Measurements from ENCODE around the gene CFAP20. TPM values are rescaled to one million over a fixed set of nuclear protein-coding genes. Genes with fewer than 3 reads are reported as not detected.

Gene CFAP20
- total RNA-seq, 4 donors from 2014 or later = 34.8 to 90.2 (median 57.7) TPM

DNA sequence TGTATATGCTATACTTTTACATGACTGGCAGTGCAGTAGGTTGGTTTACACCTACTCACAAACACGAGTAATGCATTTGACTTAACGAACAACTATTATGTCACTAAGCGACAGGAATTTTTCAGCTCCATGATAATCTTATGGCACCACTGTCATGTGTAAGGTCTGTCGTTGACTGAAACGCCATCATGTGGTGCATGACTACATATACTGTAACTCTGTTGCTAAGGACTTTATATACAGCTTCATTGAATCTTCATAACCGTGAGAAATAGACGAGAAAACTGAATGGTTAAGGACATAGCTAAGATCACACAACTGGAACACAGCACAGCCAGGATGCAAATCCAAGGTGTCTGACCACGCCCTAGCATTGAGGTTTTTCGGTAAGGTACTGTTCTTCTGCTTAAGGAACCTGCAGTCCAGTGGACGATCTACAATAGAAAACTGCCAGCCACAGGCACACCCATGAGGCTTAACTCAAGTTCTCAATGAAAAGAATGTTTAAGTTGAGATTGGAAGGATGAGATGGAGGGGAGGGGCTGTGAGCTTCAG lies 3.3 kb downstream of the CFAP20 start:
- H3K27ac ChIP-seq = peak overlapping the region in 1 of 3 donors; percentile 10
- H3K4me3 ChIP-seq (replicated peaks in 1 of 3) = no peak overlapping the region
- no peaks in the 10 kb centered on the region for H3K27me3 ChIP-seq
- intact Hi-C loops (cut with DNase I) = no loop called here
- peaks cover 48% of the 10 kb centered on the region in 2 donors for H3K4me1 ChIP-seq
- no peak for DNase-seq
- H3K36me3 ChIP-seq = no peaks in the 10 kb centered on the region
- WGBS, 2 donors = 73 to 77% methylated on average over 10 of the region's 10 CpGs
- TF ChIP-seq, protein P1, sequence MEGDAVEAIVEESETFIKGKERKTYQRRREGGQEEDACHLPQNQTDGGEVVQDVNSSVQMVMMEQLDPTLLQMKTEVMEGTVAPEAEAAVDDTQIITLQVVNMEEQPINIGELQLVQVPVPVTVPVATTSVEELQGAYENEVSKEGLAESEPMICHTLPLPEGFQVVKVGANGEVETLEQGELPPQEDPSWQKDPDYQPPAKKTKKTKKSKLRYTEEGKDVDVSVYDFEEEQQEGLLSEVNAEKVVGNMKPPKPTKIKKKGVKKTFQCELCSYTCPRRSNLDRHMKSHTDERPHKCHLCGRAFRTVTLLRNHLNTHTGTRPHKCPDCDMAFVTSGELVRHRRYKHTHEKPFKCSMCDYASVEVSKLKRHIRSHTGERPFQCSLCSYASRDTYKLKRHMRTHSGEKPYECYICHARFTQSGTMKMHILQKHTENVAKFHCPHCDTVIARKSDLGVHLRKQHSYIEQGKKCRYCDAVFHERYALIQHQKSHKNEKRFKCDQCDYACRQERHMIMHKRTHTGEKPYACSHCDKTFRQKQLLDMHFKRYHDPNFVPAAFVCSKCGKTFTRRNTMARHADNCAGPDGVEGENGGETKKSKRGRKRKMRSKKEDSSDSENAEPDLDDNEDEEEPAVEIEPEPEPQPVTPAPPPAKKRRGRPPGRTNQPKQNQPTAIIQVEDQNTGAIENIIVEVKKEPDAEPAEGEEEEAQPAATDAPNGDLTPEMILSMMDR (IDR thresholded peaks at IDR 0.05) = no peak
- TF ChIP-seq POLR2A (IDR thresholded peaks at IDR 0.05) = no peak
- H3K9me3 ChIP-seq = no peaks in the 10 kb centered on the region

DNA sequence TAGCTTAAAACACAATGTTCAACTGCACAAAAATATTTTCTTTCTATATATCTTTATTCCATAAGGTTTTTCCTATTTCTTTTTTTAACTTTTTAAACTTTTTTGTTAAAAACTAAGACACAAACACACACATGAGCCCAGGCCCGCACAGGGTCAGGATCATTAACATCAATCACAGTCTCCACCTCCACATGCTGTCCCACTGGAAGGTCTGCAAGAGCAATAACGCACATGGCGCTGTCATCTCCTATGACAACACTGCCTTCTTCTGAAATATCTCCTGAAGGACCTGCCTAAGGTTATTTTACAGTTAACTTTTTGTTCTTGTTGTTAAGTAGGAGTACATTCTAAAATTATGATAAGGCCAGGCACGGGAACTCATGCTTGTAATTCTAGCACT lies 4.1 kb downstream of the CFAP20 start:
- TF ChIP-seq POLR2A (IDR thresholded peaks at IDR 0.05) = no peak
- TF ChIP-seq, protein P1 (IDR thresholded peaks at IDR 0.05) = no peak
- 87 to 89% methylated on average over 4 of the region's 4 CpGs for WGBS, 2 donors
- no peak for DNase-seq
- no peaks in the 10 kb centered on the region for H3K27me3 ChIP-seq
- H3K27ac ChIP-seq = no peak overlapping the region
- H3K4me3 ChIP-seq (replicated peaks in 1 of 3) = no peak overlapping the region
- no peaks in the 10 kb centered on the region for H3K36me3 ChIP-seq
- no peaks in the 10 kb centered on the region for H3K9me3 ChIP-seq
- H3K4me1 ChIP-seq = peaks cover 56% of the 10 kb centered on the region in 2 donors
- intact Hi-C loops (cut with DNase I) = no loop called here

- peaks cover 57 to 61% of the 10 kb centered on the region in 2 donors for H3K4me1 ChIP-seq
- TF ChIP-seq POLR2A (IDR thresholded peaks at IDR 0.05) = no peak
- TF ChIP-seq, protein P1 (IDR thresholded peaks at IDR 0.05) = no peak
- intact Hi-C loops (cut with DNase I) = loop anchor here (5.0 kb wide), 1 partner anchor 102 kb away; no protein-coding TSS in a partner anchor
- no peaks in the 10 kb centered on the region for H3K27me3 ChIP-seq
- H3K27ac ChIP-seq = no peak overlapping the region
- no peaks in the 10 kb centered on the region for H3K36me3 ChIP-seq
- H3K4me3 ChIP-seq (replicated peaks in 1 of 3) = no peak overlapping the region
- no peaks in the 10 kb centered on the region for H3K9me3 ChIP-seq
- DNase-seq = peak in 1 of 2 donors; percentile 14
- WGBS, 2 donors = 9 to 16% methylated on average over 1 of the region's 1 CpG
Observed at GRCh38 chr16:58124601-58124915, 4.6 kb downstream of the CFAP20 start.

DNA sequence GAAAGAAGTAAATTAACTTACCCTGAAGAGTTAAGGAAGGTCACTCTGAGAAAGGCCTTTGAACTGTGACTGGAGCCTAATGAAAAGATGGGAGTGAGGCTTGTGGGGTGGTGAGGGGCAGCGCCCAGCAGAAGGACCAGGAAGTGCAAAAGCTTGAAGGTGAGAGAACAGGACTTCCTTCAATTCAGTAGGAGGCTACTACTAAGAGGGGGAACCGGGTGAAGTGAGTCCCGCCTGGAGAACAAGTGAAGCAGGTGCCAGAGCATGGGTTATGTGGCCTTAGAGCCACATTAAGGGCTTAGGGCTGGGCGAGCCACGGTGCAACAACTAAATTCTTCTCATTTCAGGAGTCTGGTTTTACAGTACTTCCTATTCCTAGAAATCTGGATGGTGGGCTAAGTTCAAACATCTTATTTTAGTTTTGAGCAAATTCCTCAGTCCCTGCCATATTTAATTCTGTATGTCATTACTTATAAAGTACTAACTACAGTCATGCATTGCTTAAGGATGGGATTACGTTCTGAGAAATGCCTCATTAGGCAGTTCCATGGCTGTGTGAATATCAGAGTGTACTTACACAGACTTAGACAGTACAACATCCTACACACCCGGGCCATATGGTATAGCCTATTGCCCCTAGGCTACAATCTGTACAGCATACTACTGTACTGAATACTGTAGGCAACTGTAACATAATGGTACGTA lies 5.1 kb downstream of the CFAP20 start:
- no peaks in the 10 kb centered on the region for H3K27me3 ChIP-seq
- H3K36me3 ChIP-seq = no peaks in the 10 kb centered on the region
- no peak for TF ChIP-seq POLR2A (IDR thresholded peaks at IDR 0.05)
- TF ChIP-seq, protein P1 (IDR thresholded peaks at IDR 0.05) = no peak
- peak in 1 of 2 donors; percentile 7 for DNase-seq
- H3K27ac ChIP-seq = peak overlapping the region in 1 of 3 donors; percentile 43
- WGBS, 2 donors = 54 to 61% methylated on average over 8 of the region's 8 CpGs
- peaks cover 62 to 66% of the 10 kb centered on the region in 2 donors for H3K4me1 ChIP-seq
- H3K9me3 ChIP-seq = no peaks in the 10 kb centered on the region
- intact Hi-C loops (cut with DNase I) = loop anchor here (5.0 kb wide), 1 partner anchor 102 kb away; no protein-coding TSS in a partner anchor
- H3K4me3 ChIP-seq (replicated peaks in 1 of 3) = no peak overlapping the region

DNA sequence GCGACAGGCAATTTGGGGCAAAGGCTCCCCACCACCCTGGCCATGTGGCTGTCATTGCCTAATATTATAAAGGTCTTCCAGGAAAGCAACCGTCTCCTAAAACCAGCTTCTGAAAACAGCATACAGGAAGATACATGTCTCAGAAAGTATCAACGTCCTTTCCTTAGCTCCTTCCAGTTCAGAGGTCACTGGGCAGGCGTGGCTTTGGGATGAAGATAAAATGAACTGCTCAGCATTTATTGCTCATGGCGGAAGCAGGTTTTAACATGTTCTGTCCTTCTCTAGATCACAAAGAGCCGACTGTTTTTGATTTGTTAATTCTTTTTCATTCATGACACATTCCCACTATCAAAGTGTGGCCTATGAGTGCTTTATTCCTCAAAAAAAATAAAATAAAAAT lies 8.0 kb downstream of the CFAP20 start:
- H3K4me1 ChIP-seq = peaks cover 54 to 62% of the 10 kb centered on the region in 2 donors
- no peaks in the 10 kb centered on the region for H3K27me3 ChIP-seq
- TF ChIP-seq POLR2A (IDR thresholded peaks at IDR 0.05) = no peak
- TF ChIP-seq, protein P1 (IDR thresholded peaks at IDR 0.05) = no peak
- H3K4me3 ChIP-seq (replicated peaks in 1 of 3) = no peak overlapping the region
- 63 to 69% methylated on average over 6 of the region's 6 CpGs for WGBS, 2 donors
- H3K36me3 ChIP-seq = no peaks in the 10 kb centered on the region
- DNase-seq = no peak
- intact Hi-C loops (cut with DNase I) = loop anchor here (5.0 kb wide), 1 partner anchor 99 kb away; no protein-coding TSS in a partner anchor
- peak overlapping the region in 1 of 3 donors; percentile 55 for H3K27ac ChIP-seq
- H3K9me3 ChIP-seq = no peaks in the 10 kb centered on the region
